K562 (cell line): ENCODE measurements around the gene RXRA. TPM values are rescaled to one million over a fixed set of nuclear protein-coding genes. Genes with fewer than 3 reads are reported as not detected.

Experiments used
- ETV5 ChIP-seq: sonication (generic); formaldehyde crosslinking; IDR thresholded peaks from 2 replicates; pipeline ENCODE4 v1.4.0; 2020; ENCODE audit warnings: low read depth, mild to moderate bottlenecking, missing genetic modification reagents
- HDGF ChIP-seq: fragments of 450-650 bp; IDR thresholded peaks from 2 replicates; pipeline ENCODE4 v1.6.1; 2016
- ZNF407 ChIP-seq: fragments of 450-650 bp; IDR thresholded peaks from 2 replicates; pipeline ENCODE4 v1.6.1; 2016; ENCODE audit warnings: low read depth
- polyA plus RNA-seq, 8 experiments: library from polyadenylated mRNA; depleted of rRNA in 4 of 8; stranded (reverse) in 5 of 8; unstranded in 3 of 8; fragments of >200 nt; fragmentation: Nextera tagmentation in 2 of 8; fragmentation: Illumina TruSeq in 1 of 8; extraction: Ambion mirVana in 2 of 8; extraction: Trizol in 1 of 8; gene quantifications; 2 replicates each; pipeline versions ENCODE4 v1.2.1 to v1.2.3, GENCODE V29; 2011 to 2014; ENCODE audit warnings: inconsistent platforms in 1 of 8, missing spikeins in 1 of 8
- total RNA-seq, 7 experiments: library from RNA; depleted of rRNA in 6 of 7; stranded (reverse); fragments of >200 nt in 6 of 7; fragmentation: Illumina TruSeq in 2 of 7; extraction: Trizol in 2 of 7; gene quantifications; 2 replicates each; pipeline versions ENCODE4 v1.2.1 to v1.2.3, GENCODE V29; 2011 to 2021; ENCODE audit warnings: low replicate concordance in 1 of 7

The RXRA gene
- total and polyA plus RNA-seq, 9 of the 15 experiments (the other 6 are each of a cell fraction or from before 2014, with no cell fraction given) = 0.35 to 23.6 (median 4.6) TPM

- TF ChIP-seq ZNF407 = no peak
- no peak for TF ChIP-seq ETV5 (CRISPR knock-in tag)
- no peak for TF ChIP-seq HDGF
- TF ChIP-seq, all 486 proteins: peak for 0
These were observed 74.0 kb downstream of the RXRA start (continued) for GRCh38 chr9:134400283-134400682.
